ENCODE results near the gene RHBDL3. TPM values are rescaled to one million over a fixed set of nuclear protein-coding genes. Genes with fewer than 3 reads are reported as not detected.

RHBDL3 gene
- total and polyA plus RNA-seq, 2 donors (not counting 1 experiment from before 2014, with no cell fraction given), result not detected

DNA sequence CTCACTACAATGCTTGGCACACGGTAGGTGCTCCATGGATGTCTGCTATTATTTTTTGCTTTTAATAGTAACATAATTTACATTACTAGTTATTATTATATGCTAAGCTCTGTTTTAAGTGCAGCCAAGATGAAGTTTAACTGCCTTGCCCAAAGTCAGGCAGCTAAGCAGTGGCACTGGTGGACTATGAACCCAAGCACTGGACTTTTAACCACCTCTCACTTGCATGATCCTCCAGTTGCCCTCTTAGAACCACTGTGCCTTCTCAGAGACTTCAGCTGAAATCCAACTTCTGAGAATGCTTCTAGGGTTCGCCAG is 82.8 kb downstream of the RHBDL3 start:
- no peaks in the 10 kb centered on the region for H3K9me3 Mint-ChIP-seq (ENCODE audit: insufficient read depth)
- TF ChIP-seq, protein P1, sequence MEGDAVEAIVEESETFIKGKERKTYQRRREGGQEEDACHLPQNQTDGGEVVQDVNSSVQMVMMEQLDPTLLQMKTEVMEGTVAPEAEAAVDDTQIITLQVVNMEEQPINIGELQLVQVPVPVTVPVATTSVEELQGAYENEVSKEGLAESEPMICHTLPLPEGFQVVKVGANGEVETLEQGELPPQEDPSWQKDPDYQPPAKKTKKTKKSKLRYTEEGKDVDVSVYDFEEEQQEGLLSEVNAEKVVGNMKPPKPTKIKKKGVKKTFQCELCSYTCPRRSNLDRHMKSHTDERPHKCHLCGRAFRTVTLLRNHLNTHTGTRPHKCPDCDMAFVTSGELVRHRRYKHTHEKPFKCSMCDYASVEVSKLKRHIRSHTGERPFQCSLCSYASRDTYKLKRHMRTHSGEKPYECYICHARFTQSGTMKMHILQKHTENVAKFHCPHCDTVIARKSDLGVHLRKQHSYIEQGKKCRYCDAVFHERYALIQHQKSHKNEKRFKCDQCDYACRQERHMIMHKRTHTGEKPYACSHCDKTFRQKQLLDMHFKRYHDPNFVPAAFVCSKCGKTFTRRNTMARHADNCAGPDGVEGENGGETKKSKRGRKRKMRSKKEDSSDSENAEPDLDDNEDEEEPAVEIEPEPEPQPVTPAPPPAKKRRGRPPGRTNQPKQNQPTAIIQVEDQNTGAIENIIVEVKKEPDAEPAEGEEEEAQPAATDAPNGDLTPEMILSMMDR (IDR thresholded peaks at IDR 0.05), result no peak
- TF ChIP-seq EZH2 (IDR thresholded peaks at IDR 0.05; ENCODE audit: borderline replicate concordance, insufficient read depth, low read depth, low read length, poor library complexity, severe bottlenecking), result no peak
- CTCF ChIA-PET, result interaction anchor here (0.6 to 1.6 kb wide), 4 partner anchors 29 to 370 kb away, joined by 3 read pairs; partner anchors contain the start of gene PSMD11
- H3K27ac Mint-ChIP-seq, result no peak overlapping the region
- intact Hi-C loops (cut with micrococcal nuclease), result no loop called here
- Histone ChIP-seq H3K9me3 (ENCODE audit: control extremely low read depth in 1 of 3, control insufficient read depth in 2 of 3, insufficient read depth in 1 of 3, low read length in 2 of 3) (no peaks in the 10 kb centered on the region), H3K27ac (ENCODE audit: low read length in 2 of 2) (no peak overlapping the region), H4K20me1 (ENCODE audit: control insufficient read depth, insufficient read depth, low read length, poor library complexity, severe bottlenecking) (peaks cover 27% of the 10 kb centered on the region), H3K27me3 (replicated peaks in 1 of 4; ENCODE audit: control extremely low read depth in 1 of 4, control insufficient read depth in 3 of 4, insufficient read depth in 4 of 4, low read length in 3 of 4) (no peaks in the 10 kb centered on the region), H3K79me2 (ENCODE audit: control insufficient read depth, insufficient read depth, low read length) (peaks cover 50% of the 10 kb centered on the region), H3K9ac (ENCODE audit: low read length) (no peak overlapping the region), H3K36me3 (replicated peaks in 1 of 2; ENCODE audit: control extremely low read depth in 1 of 2, control insufficient read depth in 1 of 2, extremely low read depth in 1 of 2, insufficient read depth in 2 of 2, low read length in 1 of 2) (peaks cover 0 to 11% of the 10 kb centered on the region in 2 experiments), H3K4me2 (replicated peaks; ENCODE audit: low read depth, low read length, poor library complexity, severe bottlenecking) (no peak overlapping the region), H3K4me3 (ENCODE audit: control extremely low read depth in 1 of 5, extremely low read depth in 1 of 5, insufficient read depth in 1 of 5, low read depth in 2 of 5, low read length in 4 of 5) (no peak overlapping the region), H2AFZ (ENCODE audit: insufficient read depth, low read depth, low read length, poor library complexity, severe bottlenecking) (no peak overlapping the region), H3K4me1 (ENCODE audit: control insufficient read depth in 2 of 2, insufficient read depth in 2 of 2, low read length in 2 of 2) (peaks cover 23 to 25% of the 10 kb centered on the region in 2 donors)
- ATAC-seq (ENCODE audit: low read depth) (no peak), DNase-seq (no peak)
- 100% methylated on average over 1 of the region's 2 CpGs for WGBS (ENCODE audit: insufficient coverage)
- peak overlapping the region; percentile 74 for H3K4me3 Mint-ChIP-seq
- peaks cover 29% of the 10 kb centered on the region for H3K4me1 Mint-ChIP-seq
- POLR2A ChIA-PET, result no interaction called here
- H3K27me3 Mint-ChIP-seq, result no peaks in the 10 kb centered on the region

GRCh38 chr17:32349503-32349853 is 83.8 kb downstream of the RHBDL3 start:
- DNase-seq, result no peak
- no peak for TF ChIP-seq EZH2 (IDR thresholded peaks at IDR 0.05; ENCODE audit: borderline replicate concordance, insufficient read depth, low read depth, low read length, poor library complexity, severe bottlenecking)
- TF ChIP-seq, protein P1 (IDR thresholded peaks at IDR 0.05), result no peak

More at GRCh38 chr17:32349503-32349853, 83.8 kb downstream of the RHBDL3 start:
- Histone ChIP-seq H3K27ac (ENCODE audit: low read length in 2 of 2) (peak overlapping the region; percentile 86 to 98), H3K4me2 (replicated peaks; ENCODE audit: low read depth, low read length, poor library complexity, severe bottlenecking) (peak overlapping the region; percentile 76), H4K20me1 (ENCODE audit: control insufficient read depth, insufficient read depth, low read length, poor library complexity, severe bottlenecking) (peaks cover 35% of the 10 kb centered on the region), H3K27me3 (replicated peaks in 1 of 4; ENCODE audit: control extremely low read depth in 1 of 4, control insufficient read depth in 3 of 4, insufficient read depth in 4 of 4, low read length in 3 of 4) (no peaks in the 10 kb centered on the region), H3K4me3 (ENCODE audit: control extremely low read depth in 1 of 5, extremely low read depth in 1 of 5, insufficient read depth in 1 of 5, low read depth in 2 of 5, low read length in 4 of 5) (peak overlapping the region; percentile 56 to 97 (median 89)), H3K36me3 (replicated peaks in 1 of 2; ENCODE audit: control extremely low read depth in 1 of 2, control insufficient read depth in 1 of 2, extremely low read depth in 1 of 2, insufficient read depth in 2 of 2, low read length in 1 of 2) (peaks cover 0 to 18% of the 10 kb centered on the region in 2 experiments), H3K9me3 (ENCODE audit: control extremely low read depth in 1 of 3, control insufficient read depth in 2 of 3, insufficient read depth in 1 of 3, low read length in 2 of 3) (no peaks in the 10 kb centered on the region), H3K4me1 (ENCODE audit: control insufficient read depth in 2 of 2, insufficient read depth in 2 of 2, low read length in 2 of 2) (peaks cover 25 to 29% of the 10 kb centered on the region in 2 donors), H3K9ac (ENCODE audit: low read length) (peak overlapping the region; percentile 97), H2AFZ (ENCODE audit: insufficient read depth, low read depth, low read length, poor library complexity, severe bottlenecking) (peak overlapping the region; percentile 94), H3K79me2 (ENCODE audit: control insufficient read depth, insufficient read depth, low read length) (peaks cover 60% of the 10 kb centered on the region)
- Mint-ChIP-seq H3K27me3 (no peaks in the 10 kb centered on the region), H3K9me3 (ENCODE audit: insufficient read depth) (no peaks in the 10 kb centered on the region), H3K4me3 (peak overlapping the region; percentile 99), H3K27ac (peak overlapping the region; percentile 100), H3K4me1 (peaks cover 30% of the 10 kb centered on the region)
- 25% methylated on average over 13 of the region's 15 CpGs for WGBS (ENCODE audit: insufficient coverage)
- ChIA-PET CTCF (interaction anchor here (1.4 to 1.6 kb wide), 2 partner anchors 94 to 208 kb away, joined by 3 read pairs; partner anchors contain the start of gene PSMD11), POLR2A (no interaction called here)
- no peak for ATAC-seq (ENCODE audit: low read depth)
- intact Hi-C loops (cut with micrococcal nuclease), result no loop called here

Data from B cell (primary cell).